HG03520 (cell line): ENCODE results near the gene RPA1.
"Not testable (repeated sequence)": the region's sequence is repeated elsewhere in the genome, so short reads cannot be mapped to it uniquely, and the experiment has no call there.

Source experiments
- ATAC-seq: cut with Tn5 transposase; IDR thresholded peaks from one replicate; pipeline ENCODE4 v1.9.1; 2021; ENCODE audit warnings: mild to moderate bottlenecking, moderate library complexity; ENCODE audit not compliant: unreplicated experiment

Gene RPA1

DNA sequence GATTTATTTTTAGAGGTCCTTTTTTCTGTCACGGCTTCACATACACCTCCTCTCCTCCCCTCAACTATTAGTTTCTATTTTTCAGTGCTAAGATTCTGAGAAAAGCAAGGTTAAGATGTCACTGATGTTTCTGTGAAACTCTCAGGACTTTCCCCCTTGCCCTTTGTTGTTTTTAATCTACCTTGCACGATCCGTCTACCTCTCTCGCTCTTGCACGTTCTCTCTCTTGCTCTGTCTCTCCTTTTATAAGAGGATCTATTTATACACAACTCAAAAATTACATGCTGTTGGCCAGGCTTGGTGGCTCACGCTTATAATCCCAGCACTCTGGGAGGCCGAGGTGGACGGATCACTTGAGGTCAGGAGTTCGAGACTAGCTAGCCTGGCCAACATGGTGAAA is 43.6 kb downstream of the RPA1 start:
- ATAC-seq = no peak

DNA sequence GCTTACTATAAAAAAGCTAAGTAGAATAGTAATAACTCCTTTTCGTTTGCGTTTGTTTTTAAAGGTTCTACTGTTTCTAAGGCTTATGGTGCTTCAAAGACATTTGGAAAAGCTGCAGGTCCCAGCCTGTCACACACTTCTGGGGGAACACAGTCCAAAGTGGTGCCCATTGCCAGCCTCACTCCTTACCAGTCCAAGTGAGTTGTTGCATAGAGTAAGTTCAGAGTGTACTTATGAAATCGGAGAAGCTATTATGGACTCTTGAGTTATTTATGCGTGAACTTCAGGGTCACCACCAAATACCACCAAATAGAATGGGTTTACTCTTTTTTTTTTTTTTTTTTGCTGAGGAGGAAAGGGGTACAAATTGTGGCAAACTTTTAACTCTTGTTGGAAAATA is 45.8 kb downstream of the RPA1 start:
- ATAC-seq = no peak

DNA sequence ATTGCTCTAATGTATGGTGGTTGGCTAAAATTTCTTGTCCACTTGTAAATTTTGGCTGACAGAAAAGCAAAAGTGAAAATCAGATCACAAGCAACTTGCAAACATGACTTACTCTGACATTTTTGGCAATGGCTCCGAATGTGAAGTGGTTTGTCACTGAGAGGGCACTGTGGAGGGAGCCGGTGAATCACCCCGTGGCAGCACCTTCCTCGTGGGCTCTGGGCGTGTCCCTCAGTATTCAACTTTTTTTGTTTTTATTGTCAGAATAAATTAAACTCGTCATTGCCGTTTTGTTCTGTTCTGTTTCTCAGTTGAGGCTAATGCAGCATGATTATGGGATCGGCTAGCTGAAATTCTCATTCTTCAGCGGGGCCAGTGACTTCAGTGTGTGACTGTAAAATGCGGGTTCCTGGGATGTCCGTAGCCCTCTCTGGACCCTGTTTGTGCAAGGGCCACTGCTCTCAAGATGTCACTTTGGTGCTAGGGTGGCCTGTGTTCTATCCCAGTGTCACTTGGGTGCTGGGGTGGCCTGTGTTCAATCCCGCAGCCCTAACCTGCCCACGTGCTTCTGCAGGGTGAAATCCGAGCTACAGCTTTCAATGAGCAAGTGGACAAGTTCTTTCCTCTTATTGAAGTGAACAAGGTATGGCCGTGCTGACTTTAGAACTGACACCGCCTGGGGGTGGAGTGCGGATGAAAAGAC is 48.8 kb downstream of the RPA1 start:
- no peak for ATAC-seq

DNA sequence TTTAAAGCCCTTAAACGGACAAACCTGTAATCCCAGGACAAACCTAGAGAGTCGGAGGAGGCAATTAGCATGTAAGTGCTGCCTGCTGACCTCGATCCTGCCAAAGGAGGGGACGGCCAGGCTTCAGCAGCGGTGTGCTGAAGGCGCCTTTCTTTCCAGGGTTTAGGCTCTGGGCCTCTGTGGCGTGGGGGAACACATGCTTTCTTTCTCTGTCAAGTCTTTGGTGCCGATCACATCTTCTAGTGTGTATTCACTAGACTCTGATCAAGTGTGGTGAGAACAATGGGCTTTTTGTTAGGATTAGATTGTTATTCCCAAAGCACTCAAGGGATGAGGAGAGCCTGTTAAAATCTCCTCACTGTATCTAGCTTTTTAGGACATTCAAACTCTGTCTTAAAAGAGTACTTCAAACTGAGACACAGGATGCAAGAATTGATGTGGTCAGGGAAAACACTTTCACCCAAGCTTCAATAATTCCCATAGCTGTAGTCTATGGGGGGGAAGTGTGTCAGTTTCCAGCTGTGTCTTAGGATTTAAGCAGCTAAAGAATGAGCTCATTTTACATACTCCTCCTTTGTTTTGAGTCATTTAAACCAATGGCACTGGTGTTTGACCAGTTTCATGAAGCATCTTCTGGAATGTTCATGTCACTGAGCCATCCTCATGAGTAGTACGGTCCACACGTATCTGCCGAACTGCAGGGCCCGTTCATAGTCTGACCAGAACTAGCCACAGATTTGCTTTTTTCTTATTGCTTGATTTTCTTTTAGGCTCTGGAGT is 51.2 kb downstream of the RPA1 start:
- no peak for ATAC-seq

DNA sequence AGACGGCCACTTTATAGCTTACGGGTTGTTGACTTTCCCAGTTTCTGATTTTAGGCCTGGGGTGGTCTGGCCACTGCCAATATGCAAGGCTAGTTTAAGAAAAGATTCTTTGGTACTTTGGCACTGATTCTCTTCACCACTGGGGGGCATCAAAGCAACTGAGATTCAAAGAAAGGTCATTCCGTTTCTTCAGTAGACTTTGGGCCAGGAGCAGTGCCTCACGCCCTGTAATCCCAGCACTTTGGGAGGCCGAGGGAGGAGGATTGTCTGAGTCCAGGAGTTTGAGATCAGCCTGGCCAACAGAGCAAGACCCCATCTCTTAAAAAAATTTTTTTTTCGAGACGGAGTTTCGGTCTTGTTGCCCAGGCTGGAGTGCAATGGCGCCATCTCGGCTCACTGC is 53.0 kb downstream of the RPA1 start:
- ATAC-seq = no peak

DNA sequence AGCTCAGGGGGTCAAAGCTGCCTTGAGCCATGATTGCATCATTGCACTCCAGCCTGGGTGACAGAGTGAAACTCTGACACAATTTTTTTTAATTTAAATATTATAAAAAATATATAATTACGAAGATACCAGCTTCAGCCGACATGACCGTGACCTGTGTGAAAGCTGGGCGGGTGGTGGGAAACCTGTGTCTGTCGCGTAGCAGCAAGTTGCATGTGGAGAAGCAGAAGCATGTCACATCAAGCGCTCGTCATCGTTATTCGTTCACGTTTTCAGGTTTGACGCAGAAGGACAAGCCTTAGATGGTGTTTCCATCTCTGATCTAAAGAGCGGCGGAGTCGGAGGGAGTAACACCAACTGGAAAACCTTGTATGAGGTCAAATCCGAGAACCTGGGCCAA is 53.7 kb downstream of the RPA1 start:
- no peak for ATAC-seq

DNA sequence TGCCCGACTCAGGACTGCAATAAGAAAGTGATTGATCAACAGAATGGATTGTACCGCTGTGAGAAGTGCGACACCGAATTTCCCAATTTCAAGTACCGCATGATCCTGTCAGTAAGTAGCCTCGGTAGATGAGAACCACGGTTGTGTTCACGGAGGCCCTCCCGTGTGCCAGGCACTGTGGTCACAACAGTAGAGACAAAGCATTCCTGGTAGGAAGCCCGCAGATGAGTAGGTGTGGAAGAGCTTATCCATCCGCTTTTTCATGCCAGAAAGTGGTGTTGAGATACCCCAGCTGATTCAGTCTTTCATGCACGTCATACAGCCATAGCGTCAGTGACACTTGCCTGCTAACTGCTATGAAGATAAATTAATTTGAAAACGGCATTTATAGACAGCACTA is 58.9 kb downstream of the RPA1 start:
- no peak for ATAC-seq

DNA sequence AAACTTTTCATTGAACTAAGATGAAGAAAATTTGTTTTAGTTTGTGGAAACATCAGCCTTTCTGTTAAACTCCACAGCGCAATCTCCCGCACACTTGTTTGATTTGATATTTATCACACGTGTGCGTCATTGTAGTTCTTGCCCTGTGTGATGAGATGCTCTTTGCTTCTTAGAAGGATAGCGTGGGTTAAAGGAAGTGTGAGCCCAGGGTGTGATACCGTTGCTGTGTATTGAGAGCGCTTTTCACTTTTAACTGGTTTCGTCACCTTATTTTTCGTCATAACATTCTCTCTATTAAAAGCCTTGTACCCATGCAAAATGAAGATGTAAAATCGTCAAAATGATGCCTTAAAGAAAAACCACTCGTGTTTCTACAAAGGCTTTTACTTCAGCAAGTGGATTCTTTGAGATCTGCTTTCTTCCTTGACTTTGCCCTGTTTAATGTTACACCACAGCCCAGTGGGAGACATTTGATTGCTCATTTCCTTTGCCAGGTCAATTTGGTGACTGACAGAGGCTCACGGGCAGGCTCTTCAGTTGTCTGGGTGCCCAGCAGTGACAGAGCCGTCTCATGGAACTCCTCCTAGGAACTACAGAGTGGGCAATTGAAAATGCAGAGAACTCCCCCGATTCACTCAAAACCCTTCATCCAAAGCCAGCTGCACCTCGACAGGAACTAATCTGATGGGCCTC is 61.1 kb downstream of the RPA1 start:
- ATAC-seq = no peak

DNA sequence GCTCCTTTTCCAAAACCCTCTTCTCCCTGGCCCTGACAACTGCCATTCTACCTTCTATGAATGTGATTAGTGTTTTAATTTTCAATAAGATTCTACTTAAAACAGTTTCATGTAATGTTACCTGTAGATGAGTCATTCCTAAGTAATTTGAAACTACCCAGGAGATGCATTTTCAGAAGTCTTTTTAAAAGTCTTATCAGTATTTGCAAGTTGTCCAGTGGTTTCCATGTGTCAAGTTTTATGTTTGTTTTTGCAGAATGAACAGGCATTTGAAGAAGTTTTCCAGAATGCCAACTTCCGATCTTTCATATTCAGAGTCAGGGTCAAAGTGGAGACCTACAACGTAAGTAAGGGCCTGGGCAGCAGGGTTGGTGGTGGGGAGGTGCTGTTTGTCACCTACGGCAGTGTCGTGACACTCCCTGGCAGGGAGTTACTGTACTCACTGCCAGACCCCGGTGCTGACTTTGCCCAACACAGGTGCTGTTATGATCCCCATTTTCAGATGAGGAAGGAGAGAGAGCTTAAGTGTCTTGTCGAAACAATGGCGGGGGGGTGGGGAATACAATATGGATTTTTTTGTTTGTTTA is 65.0 kb downstream of the RPA1 start:
- ATAC-seq = no peak

DNA sequence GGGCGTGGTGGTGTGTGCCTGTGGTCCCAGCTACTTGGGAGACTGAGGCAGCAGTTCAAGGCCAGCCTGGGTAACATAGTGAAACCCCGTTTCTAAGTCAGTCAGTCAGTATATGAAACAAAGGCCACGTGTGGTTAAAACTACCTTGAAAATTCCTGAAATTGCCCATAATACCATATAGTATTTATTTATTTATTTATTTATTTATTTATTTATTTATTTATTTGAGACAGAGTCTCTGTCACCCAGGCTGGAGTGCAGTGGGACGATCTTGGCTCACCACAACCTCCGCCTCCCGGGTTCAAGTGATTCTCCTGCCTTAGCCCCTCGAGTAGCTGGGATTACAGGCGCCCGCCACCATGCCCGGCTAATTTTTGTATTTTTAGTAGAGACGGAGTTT is 65.7 kb downstream of the RPA1 start:
- ATAC-seq = not testable (repeated sequence)

DNA sequence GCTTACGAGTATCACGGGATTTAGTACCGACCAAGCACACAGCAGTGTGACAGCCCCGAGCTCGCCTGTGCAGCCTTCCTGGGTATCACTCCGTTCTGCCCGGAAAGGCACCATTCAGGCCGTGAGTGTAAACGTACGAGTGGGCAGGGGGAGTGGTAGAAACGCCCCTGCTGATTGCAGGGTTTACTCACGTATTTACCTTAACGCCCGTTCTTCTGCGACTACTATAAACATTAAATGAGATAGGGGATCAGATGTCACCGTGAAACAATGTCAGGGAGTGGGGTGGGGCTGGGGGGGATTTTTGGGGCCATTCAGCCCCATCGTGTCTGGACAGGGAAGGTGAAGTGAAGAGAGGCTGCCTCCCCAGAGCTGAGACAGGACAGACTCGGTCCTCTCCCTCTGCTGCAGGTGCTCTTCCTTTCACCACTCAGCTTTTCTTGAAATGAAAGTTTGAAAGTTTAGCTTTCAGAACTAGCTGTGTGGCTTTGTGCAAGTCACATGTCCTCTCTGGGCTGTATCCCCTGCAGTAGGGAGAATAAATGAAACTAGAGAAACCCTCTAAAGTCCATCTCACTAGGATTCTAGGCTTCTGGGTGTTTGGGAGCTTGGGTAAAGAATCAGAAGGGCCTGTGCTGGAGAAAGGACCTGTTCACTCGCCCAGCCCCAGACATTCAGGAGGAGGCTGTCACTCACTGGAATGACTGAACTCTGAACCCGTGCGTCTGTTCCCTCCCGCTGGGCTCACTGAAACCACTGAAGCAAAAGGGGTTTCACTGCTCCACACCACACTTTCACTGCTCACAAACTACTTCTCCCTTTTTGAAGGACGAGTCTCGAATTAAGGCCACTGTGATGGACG is 66.7 kb downstream of the RPA1 start:
- ATAC-seq = no peak

DNA sequence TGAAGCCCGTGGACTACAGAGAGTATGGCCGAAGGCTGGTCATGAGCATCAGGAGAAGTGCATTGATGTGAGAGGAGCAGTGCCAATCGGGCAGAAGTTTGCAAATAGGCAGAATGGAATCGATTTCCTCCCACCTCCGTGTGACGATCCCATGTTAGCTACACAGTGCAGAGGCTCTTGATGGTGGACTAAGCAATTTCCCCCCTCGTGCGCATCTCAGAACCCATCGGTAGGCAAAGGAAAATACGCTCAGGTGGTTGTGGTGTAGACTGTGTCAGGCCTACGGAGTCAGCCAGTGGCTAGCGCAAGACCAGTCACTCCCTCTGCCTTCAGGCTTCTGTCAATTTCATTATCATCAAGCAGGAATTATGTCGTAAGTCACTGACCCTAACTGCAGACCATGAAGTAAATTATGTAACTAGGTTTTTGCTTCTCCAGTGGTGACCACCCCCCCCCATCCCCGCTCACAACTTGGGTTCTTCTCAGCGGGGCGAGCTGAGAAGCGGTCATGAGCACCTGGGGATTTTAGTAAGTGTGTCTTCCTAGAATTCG is 67.4 kb downstream of the RPA1 start:
- no peak for ATAC-seq

DNA sequence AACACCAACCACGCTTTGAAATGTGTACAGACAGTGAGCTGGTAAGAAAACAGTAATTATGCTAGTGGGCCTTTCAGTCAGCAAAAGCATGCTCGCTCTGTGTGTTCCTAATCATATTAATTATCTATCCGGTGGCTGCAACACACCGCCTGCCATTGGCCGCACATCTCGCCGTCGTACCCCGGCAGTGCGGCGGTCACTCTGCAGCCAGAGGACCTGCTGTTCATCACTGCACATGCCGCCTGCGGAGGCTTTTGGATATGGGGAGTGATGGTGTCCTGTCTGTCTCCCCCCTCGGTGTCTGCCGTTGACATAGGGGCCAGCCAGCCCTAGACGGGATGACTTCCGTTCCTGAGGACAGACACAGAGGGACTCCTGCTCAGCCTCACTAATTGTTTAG is 68.5 kb downstream of the RPA1 start:
- no peak for ATAC-seq

DNA sequence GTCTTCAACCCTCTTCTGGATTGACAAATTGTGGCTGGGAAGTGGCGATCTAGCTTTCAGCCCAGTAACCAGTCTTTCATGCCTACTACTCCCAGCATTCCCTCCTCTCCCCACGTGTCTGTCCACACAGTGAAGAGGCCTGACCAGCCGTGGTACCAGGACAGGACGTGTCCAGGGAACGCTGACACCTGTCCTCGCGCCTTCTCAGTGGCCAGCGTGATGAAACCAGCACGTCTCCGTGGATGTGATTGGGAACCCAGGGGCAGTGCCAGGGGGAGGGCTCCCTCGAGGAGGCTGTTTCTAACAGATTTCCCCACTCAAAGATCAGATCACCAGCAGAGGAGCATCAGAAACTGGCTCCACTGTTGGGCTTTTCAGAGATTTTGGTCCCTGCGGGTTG is 69.1 kb downstream of the RPA1 start:
- ATAC-seq = no peak

DNA sequence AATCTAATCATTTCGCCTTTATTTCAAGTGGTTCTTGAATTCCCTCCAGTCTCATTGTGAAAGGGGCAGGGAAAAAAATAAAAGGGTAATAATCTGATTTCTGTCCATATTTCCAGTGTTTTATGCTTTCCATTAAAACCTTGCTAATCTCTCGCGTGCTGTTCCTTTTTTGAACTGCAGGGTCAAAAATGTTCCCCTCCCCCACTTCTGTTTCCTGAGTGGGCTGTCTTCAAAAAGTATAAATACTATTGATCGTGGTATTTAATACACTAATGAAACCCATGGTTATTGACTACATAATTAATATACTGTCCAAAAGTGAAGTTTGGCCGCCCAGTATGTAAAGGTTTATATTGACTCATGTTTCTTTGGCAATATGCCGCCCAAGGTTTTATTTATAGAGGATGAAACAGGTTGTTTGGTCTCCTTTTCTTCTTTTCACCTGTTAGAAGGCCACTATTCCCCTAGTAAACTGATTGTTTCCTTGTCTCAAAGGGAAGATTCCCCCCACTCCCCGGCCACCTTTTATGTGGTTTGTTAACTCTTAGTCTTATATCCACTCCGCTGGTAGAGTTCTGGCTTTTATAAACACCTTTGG is 69.7 kb downstream of the RPA1 start:
- ATAC-seq = no peak

DNA sequence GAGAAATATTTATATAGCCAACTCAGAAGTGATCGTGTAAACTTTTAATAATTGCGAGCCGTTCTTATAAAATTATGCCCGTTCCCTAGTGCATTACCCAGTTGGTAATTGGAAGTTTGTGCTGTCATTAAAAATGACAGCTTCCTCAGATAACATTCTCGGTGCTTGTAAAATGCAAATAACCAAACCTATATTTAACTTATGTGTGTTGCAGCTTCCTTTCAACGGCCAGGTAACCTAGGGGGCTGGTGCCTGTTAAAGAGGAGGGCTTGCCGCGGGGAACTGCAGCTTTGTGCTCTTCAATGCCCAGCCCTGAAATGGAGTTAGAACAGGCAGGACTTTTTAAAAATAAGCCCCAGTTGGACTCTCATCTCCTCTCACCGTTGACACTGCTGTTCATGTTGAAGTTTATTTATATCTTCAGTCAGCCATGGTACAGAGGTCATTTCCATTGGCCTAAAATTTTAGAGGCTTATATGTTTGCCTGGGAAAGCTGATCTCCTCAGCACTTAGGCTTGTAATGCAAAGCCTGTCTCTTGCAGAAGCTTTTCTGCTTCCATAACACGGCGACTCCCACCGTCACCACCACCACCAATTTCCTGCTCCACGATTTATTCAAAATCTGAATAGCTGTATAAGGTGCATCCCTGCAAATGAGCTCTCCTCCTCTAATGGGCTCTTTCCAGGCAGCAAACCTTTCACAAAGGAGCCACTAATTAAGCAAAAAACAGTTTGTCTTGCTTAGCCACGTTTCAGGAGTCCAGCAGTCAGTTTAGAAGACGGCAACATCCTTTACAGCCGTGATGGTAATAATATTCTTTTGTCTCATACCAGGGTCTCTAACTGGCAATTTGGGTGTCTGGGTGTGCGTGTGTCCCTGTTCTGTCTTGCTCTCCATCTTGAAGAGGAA is 74.7 kb downstream of the RPA1 start:
- ATAC-seq = no peak

DNA sequence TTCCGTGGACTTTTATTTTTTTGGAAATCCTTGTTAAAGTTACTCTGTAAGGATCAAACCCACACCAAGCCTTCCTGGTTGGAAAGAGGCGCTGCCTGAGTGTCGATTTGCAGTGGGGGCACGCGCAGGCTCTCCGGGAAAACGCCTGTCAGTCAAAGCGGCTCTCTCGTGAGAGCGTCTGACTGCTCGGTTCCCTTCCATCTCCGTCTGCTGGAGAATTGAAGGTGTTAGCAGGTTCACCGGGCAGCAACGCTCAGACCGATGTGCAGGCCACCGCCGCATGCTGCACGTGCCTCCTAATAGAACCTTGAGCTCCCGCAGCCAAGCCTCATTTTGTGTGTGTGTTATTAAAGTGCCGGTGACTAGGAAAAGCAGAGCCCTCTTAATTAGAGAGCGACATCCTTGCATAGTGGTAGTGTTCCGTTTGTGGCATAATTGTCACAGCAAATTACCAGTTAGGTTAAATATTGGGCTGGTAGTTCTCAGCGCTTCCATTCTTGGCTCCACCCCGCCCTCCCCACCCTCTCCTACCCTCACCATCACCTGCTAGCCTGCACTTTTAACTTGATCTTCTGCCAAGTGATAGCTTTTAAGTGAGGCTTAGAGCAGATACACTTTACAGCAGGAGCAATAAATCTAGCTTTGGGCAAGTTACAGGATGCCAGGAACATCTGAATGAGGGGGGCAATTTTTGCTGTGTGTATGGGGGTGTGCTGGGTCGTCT is 75.5 kb downstream of the RPA1 start:
- ATAC-seq = no peak

DNA sequence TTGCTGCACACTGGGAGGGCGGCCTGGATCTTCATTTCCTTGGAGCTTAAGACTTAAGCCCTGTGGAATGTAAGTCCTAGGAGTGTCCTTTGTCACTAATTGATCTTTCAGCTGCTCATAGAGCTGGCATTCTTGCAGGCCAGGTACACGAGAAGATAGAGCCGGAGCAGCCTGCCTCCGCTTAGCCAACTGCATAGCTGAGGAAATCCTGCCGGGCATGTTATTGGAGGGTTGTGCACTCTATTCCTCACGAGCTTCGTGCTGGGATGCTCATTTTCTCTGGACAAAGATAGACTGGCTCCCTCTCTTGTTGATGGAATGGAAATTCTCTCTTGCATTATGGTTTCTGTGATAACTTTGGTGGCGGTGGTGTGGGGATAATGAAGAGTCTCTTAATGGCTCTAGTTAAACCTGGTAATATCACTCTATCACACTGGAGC is 76.9 kb downstream of the RPA1 start:
- no peak for ATAC-seq
